Activated T-cell treated with anti-CD3 and anti-CD28 coated beads for 24 hours (primary cell): Measurements from ENCODE around the gene RABGAP1.

ENCODE experiments used
- DNase-seq: peaks from one replicate; pipeline ENCODE4 v3.0.0-alpha.2; 2020; ENCODE audit warnings: low read depth

Gene RABGAP1

GRCh38 chr9:122944960-122945888, 4.4 kb downstream of the RABGAP1 start:
- DNase-seq, result no peak

- DNase-seq, result no peak
These were observed 5.7 kb downstream of the RABGAP1 start for GRCh38 chr9:122946461-122947005.

GRCh38 chr9:122948313-122948712, 7.5 kb downstream of the RABGAP1 start:
- no peak for DNase-seq

- no peak for DNase-seq
These were observed 8.9 kb downstream of the RABGAP1 start for GRCh38 chr9:122949696-122950095.

- DNase-seq, result no peak
These were observed 9.4 kb downstream of the RABGAP1 start for GRCh38 chr9:122950263-122950662.

GRCh38 chr9:122951056-122951455, 10.2 kb downstream of the RABGAP1 start:
- DNase-seq, result no peak

GRCh38 chr9:122954253-122954691, 13.5 kb downstream of the RABGAP1 start:
- DNase-seq, result no peak

- no peak for DNase-seq
These were observed 15.1 kb downstream of the RABGAP1 start for GRCh38 chr9:122955961-122956360.

GRCh38 chr9:122961139-122961538, 20.3 kb downstream of the RABGAP1 start:
- no peak for DNase-seq

GRCh38 chr9:122975196-122975595, 34.4 kb downstream of the RABGAP1 start:
- DNase-seq, result no peak

GRCh38 chr9:122978601-122979000, 37.8 kb downstream of the RABGAP1 start:
- DNase-seq, result no peak

- DNase-seq, result no peak
These were observed 45.2 kb downstream of the RABGAP1 start for GRCh38 chr9:122986010-122986409.

- DNase-seq, result no peak
These were observed 47.3 kb downstream of the RABGAP1 start for GRCh38 chr9:122988141-122988540.

- no peak for DNase-seq
These were observed 48.3 kb downstream of the RABGAP1 start for GRCh38 chr9:122988920-122989621.

- DNase-seq, result peak; percentile 24
These were observed 50.6 kb downstream of the RABGAP1 start for GRCh38 chr9:122991370-122991830.

- DNase-seq, result no peak
These were observed 55.8 kb downstream of the RABGAP1 start for GRCh38 chr9:122996586-122996985.

- DNase-seq, result no peak
These were observed 57.6 kb downstream of the RABGAP1 start for GRCh38 chr9:122998448-122998847.

GRCh38 chr9:123000371-123001068, 59.7 kb downstream of the RABGAP1 start:
- DNase-seq, result no peak

GRCh38 chr9:123002754-123003153, 61.9 kb downstream of the RABGAP1 start:
- no peak for DNase-seq

- no peak for DNase-seq
These were observed 62.6 kb downstream of the RABGAP1 start for GRCh38 chr9:123003466-123003865.

GRCh38 chr9:123005964-123006363, 65.1 kb downstream of the RABGAP1 start:
- no peak for DNase-seq

- no peak for DNase-seq
These were observed 66.4 kb downstream of the RABGAP1 start for GRCh38 chr9:123007269-123007668.
